Measurements from ENCODE around the gene LCN12.

- no peak for TF ChIP-seq CTCF (IDR thresholded peaks at IDR 0.05)
- no peak for TF ChIP-seq POLR2A (IDR thresholded peaks at IDR 0.05)
Measured at GRCh38 chr9:136955943-136956335, 3.9 kb downstream of the LCN12 start.

Measured in vagina (tissue), 2 donors.